ENCODE measurements around the gene KCNK15.

Gene KCNK15

DNA sequence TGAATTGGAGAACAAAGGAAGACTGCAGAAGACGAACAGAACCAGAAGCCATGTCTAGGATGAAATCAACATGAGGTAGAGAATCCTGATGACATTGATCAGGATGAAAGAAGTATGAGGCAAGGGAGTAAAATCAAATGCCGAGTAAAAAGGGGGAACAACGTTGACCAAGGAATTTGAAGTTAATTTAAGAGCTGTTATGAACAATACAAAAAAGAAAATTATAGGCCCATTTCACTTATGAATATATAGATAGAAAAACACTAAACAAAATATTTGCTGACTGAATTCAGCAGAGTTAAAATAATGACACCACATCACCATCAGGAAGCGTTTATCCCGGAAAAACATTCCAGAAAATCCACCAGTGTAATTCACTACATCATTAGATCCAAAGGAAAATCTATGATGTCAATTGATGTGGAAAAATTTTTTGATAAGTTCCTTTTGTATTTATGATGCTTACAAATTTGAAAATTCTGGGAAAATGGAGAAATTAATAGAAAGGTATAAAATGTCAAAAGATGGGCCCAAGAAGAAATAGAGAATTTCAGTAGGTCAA is 38.6 kb upstream of the KCNK15 start:
- TF ChIP-seq, protein P1, sequence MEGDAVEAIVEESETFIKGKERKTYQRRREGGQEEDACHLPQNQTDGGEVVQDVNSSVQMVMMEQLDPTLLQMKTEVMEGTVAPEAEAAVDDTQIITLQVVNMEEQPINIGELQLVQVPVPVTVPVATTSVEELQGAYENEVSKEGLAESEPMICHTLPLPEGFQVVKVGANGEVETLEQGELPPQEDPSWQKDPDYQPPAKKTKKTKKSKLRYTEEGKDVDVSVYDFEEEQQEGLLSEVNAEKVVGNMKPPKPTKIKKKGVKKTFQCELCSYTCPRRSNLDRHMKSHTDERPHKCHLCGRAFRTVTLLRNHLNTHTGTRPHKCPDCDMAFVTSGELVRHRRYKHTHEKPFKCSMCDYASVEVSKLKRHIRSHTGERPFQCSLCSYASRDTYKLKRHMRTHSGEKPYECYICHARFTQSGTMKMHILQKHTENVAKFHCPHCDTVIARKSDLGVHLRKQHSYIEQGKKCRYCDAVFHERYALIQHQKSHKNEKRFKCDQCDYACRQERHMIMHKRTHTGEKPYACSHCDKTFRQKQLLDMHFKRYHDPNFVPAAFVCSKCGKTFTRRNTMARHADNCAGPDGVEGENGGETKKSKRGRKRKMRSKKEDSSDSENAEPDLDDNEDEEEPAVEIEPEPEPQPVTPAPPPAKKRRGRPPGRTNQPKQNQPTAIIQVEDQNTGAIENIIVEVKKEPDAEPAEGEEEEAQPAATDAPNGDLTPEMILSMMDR (IDR thresholded peaks at IDR 0.05; ENCODE audit: insufficient read depth, low read depth, low read length, missing control alignments), result no peak
- no peak for DNase-seq (ENCODE audit: low read depth)
- no peak overlapping the region for H3K4me3 ChIP-seq (ENCODE audit: low read depth, low read length)

DNA sequence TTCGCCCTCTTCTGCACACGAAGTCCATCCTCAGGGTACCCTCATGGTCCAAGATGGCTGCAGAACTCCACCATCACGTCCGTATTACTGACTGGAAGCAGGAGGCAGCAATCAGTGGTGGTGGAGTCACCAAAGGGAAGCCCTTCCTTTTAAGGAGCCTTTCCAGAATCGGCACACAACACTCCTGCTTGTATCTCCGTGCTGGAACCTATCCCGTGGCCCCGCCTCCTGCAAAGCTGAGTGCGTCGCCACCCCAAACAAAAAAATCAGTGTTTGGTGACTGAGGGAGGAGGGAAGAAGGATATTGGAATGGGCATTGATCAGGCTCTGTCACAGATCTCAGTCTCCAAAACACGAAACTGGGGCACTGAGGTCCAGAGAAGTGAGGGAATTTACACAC is 36.3 kb upstream of the KCNK15 start:
- H3K4me3 ChIP-seq (ENCODE audit: low read depth, low read length), result no peak overlapping the region
- DNase-seq (ENCODE audit: low read depth), result no peak
- TF ChIP-seq, protein P1 (IDR thresholded peaks at IDR 0.05; ENCODE audit: insufficient read depth, low read depth, low read length, missing control alignments), result no peak

DNA sequence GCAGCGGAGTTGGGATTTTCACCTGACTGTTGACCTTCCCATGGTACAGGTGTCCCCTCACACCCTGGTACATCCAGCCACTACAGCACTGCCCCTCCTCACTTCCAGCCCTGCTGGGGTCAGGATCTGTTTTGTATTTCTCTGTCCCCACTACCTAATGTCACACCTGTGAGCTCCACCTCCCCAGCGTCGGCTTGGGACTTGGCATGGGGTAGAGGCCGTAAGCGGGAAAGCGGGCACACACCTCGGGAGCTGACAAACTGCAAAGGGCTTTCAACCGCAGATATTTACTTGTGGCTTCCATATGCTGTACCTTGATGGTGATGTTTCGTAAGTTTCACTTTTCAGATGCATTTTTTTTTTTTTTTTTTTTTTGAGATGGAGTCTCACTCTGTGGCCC is 35.9 kb upstream of the KCNK15 start:
- no peak for DNase-seq (ENCODE audit: low read depth)
- TF ChIP-seq, protein P1 (IDR thresholded peaks at IDR 0.05; ENCODE audit: insufficient read depth, low read depth, low read length, missing control alignments), result no peak
- no peak overlapping the region for H3K4me3 ChIP-seq (ENCODE audit: low read depth, low read length)

DNA sequence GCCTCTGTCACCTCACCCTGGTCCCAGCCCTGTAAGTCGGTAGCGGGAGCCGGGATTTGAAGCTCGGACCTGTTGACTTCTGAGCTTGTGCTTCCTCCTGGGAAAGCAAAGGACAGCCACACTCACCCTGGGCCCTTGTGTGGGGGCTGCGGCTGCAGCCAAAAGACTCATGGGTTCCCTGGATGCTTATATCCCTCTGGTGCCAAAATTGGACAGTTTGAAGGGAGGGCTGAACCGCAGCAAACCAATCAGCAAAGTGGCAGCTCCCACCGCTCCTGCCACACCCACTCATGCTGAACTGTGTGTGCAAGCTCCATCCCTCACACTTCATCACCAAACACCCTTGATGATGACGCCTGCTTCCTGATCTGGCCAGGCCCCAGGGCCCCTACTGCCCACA is 34.4 kb upstream of the KCNK15 start:
- H3K4me3 ChIP-seq (ENCODE audit: low read depth, low read length), result no peak overlapping the region
- TF ChIP-seq, protein P1 (IDR thresholded peaks at IDR 0.05; ENCODE audit: insufficient read depth, low read depth, low read length, missing control alignments), result no peak
- DNase-seq (ENCODE audit: low read depth), result no peak

DNA sequence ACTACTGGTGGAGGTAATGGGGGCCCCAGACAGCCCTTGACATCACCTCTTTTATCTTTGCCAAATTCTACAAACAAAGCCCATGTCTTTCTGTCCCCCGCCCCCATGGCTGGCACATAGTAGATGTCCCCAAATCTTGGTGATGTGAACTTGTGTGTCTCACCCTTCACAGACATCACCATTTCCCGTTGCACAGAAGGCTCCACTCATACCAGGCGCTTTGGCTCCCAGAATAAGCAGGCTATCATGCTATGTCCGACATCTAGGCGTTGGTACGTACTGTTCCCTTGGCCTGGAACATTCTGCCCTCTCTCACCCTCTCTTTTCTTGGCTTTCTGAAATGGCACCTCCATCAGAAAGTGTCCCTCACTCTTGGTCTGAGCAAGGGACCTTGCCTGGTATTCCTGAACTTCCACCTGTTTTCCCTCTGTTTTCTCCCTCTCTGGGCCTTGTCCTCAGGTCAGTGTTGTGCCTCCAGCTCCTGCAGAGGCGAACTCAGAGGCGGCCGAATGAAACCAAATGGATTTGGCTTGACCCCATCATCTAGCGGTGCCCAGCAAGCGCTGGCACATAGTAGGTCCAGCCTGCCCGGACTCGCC is 31.5 kb upstream of the KCNK15 start:
- TF ChIP-seq, protein P1 (IDR thresholded peaks at IDR 0.05; ENCODE audit: insufficient read depth, low read depth, low read length, missing control alignments), result no peak
- no peak for DNase-seq (ENCODE audit: low read depth)
- no peak overlapping the region for H3K4me3 ChIP-seq (ENCODE audit: low read depth, low read length)

DNA sequence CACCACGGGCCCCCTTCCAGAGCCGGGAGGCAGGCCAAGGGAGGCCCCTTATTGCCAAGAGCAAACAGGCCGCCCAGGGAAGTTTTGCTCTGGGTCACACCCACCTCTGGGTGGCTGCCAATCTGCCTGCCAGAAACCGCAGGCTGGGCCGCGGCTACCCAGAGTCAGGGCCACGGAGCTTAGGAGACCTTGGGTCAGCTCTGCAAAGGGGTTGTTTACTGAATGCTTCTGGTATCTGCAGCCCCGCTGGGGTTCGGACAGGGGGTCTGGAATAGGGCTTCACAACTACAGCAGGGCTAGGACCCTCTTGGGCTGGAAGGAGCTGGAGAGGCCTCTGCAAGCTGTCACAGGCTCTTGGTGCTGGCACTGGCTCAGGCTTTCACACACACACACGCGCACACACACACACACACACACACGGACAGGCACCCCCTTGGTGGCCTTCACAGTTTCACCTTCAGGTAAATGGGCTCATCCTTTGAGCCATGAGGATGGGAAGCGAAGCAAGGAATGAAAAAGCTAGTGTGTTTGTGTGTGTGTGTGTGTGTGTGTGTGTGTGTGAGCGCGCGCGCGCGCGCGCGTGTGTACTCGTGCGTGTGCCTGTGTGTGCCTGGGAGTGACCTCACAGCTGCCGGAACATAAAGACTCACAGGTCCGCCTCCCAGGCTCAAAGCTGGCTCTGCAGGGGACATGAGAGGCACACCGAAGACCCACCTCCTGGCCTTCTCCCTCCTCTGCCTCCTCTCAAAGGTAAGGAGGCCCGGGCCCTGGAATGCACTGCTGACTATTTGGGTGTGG is 30.8 kb upstream of the KCNK15 start, which contains the start of gene CCN5:
TSS of gene CCN5 (plus strand) at position 669 of the 798 bp plus-strand sequence. CDS start at position 691, 22 bp downstream.
- DNase-seq (ENCODE audit: low read depth), result no peak
- TF ChIP-seq, protein P1 (IDR thresholded peaks at IDR 0.05; ENCODE audit: insufficient read depth, low read depth, low read length, missing control alignments), result no peak
- no peak within 1 kb of the TSS for H3K4me3 ChIP-seq (ENCODE audit: low read depth, low read length)
